Measurements from ENCODE around the gene CABYR. TPM values are rescaled to one million over a fixed set of nuclear protein-coding genes. Genes with fewer than 3 reads are reported as not detected.
"Not testable (repeated sequence)": the region's sequence is repeated elsewhere in the genome, so short reads cannot be mapped to it uniquely, and the experiment has no call there.

Gene CABYR
- total RNA-seq, 2 donors from 2014 or later = 1.8 to 6.1 TPM

DNA sequence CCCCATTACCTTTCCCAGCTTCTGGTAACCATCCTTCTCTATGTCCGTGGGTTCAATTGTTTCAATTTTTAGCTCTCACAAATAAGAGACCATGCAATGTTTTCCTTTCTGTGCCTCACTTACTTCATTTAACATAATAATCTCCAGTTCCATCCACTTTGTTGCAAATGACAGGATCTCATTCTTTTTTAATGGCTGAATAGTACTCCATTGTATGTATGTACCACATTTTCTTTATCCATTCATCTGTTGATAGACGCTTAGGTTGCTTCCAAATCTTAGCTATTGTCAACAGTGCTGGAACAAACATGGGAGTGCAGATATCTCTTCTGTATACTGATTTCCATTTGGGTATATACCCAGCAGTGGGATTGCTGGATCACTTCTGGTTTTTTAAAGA lies 1.8 kb downstream of the CABYR start:
- no peak for TF ChIP-seq CTCF (IDR thresholded peaks at IDR 0.05)
- H3K4me3 ChIP-seq = no peak overlapping the region
- H3K27ac ChIP-seq = no peak overlapping the region
- H3K9me3 ChIP-seq = no peaks in the 10 kb centered on the region
- H3K27me3 ChIP-seq (replicated peaks; ENCODE audit: insufficient read depth) = no peaks in the 10 kb centered on the region
- ATAC-seq (ENCODE audit: insufficient number of reproducible peaks, low FRiP score, low read depth) (no peak), DNase-seq (ENCODE audit: low spot score) (no peak)
- H3K36me3 ChIP-seq = no peaks in the 10 kb centered on the region
- peaks cover 0 to 3% of the 10 kb centered on the region in 2 donors for H3K4me1 ChIP-seq (ENCODE audit: control insufficient read depth in 1 of 2, low read depth in 2 of 2)

GRCh38 chr18:24142376-24142775 lies 3.5 kb downstream of the CABYR start:
- DNase-seq (ENCODE audit: low spot score) (no peak), ATAC-seq (ENCODE audit: insufficient number of reproducible peaks, low FRiP score, low read depth) (no peak)
- Histone ChIP-seq H3K27me3 (replicated peaks; ENCODE audit: insufficient read depth) (no peaks in the 10 kb centered on the region), H3K36me3 (no peaks in the 10 kb centered on the region), H3K9me3 (no peaks in the 10 kb centered on the region), H3K4me3 (no peak overlapping the region), H3K27ac (no peak overlapping the region), H3K4me1 (ENCODE audit: control insufficient read depth in 1 of 2, low read depth in 2 of 2) (peaks cover 0 to 3% of the 10 kb centered on the region in 2 donors)
- TF ChIP-seq CTCF (IDR thresholded peaks at IDR 0.05) = no peak

DNA sequence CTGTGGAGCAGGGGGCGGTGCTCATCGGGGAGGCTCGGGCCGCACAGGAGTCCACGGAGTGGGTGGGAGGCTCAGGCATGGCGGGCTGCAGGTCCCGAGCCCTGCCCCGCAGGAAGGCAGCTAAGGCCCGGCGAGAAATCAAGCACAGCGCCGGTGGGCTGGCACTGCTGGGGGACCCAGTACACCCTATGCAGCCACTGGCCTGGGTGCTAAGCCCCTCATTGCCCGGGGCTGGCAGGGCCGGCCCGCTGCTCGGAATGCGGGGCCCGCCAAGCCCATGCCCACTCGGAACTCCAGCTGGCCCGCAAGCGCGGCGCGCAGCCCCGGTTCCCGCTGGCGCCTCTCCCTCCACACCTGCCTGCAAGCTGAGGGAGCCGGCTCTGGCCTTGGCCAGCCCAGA lies 10.7 kb downstream of the CABYR start:
- ATAC-seq (ENCODE audit: insufficient number of reproducible peaks, low FRiP score, low read depth); H3K36me3 ChIP-seq; H3K9me3 ChIP-seq; H3K4me3 ChIP-seq; DNase-seq (ENCODE audit: low spot score); H3K4me1 ChIP-seq (ENCODE audit: control insufficient read depth in 1 of 2, low read depth in 2 of 2); H3K27me3 ChIP-seq (replicated peaks; ENCODE audit: insufficient read depth); H3K27ac ChIP-seq: not testable (repeated sequence)

- no peak for TF ChIP-seq CTCF (IDR thresholded peaks at IDR 0.05)
- ATAC-seq (ENCODE audit: insufficient number of reproducible peaks, low FRiP score, low read depth) (no peak), DNase-seq (ENCODE audit: low spot score) (no peak)
- H3K27me3 ChIP-seq (replicated peaks; ENCODE audit: insufficient read depth) = no peaks in the 10 kb centered on the region
- H3K27ac ChIP-seq = no peak overlapping the region
- H3K4me3 ChIP-seq = no peak overlapping the region
- H3K4me1 ChIP-seq (ENCODE audit: control insufficient read depth in 1 of 2, low read depth in 2 of 2) = no peaks in the 10 kb centered on the region
- peaks cover 13% of the 10 kb centered on the region for H3K36me3 ChIP-seq
- no peaks in the 10 kb centered on the region for H3K9me3 ChIP-seq
Measured at GRCh38 chr18:24153397-24153796, 14.5 kb downstream of the CABYR start.

DNA sequence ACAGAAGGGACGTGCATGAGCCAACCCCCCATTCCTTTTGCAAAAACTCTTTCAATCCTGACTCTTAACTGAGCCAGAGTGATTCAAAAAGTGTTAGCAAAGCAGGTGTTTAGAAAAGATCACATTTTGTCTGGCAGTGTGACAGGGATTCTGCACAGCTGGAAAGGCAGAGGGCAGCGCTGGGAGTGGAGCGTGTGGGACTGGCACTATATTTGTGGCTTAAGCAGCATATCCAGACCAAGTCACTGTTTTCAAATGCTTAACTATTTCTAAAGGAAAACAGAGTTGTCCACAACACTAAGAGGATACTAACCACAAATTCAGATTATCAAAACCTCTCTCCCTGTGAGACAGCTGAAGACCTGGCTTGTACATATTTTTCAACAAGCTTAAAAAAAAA lies 19.0 kb downstream of the CABYR start:
- ATAC-seq (ENCODE audit: insufficient number of reproducible peaks, low FRiP score, low read depth) = no peak
- Histone ChIP-seq H3K4me3 (no peak overlapping the region), H3K27ac (no peak overlapping the region), H3K27me3 (replicated peaks; ENCODE audit: insufficient read depth) (no peaks in the 10 kb centered on the region), H3K36me3 (peaks cover 18% of the 10 kb centered on the region), H3K9me3 (no peaks in the 10 kb centered on the region), H3K4me1 (ENCODE audit: control insufficient read depth in 1 of 2, low read depth in 2 of 2) (no peaks in the 10 kb centered on the region)
- DNase-seq (ENCODE audit: low spot score) = no peak
- no peak for TF ChIP-seq CTCF (IDR thresholded peaks at IDR 0.05)

DNA sequence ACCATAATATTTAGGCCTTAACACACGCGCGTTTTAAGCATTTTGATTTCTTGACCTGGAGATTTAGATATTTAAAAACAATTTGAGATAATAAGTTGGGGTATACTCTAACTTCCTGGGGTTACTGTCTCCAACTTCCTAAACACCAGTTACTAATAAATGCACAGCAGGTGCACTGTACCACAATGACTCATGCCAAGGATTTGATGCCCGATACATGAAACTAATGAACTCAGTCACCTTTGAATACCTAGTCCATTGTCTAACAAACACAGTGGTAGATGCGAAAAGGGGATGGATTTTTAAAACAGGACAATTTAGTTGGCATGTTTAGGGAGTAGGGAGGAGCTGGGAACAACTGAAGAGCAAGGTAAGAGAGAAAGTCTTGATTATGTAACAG lies 21.2 kb downstream of the CABYR start:
- Histone ChIP-seq H3K36me3 (peaks cover 18% of the 10 kb centered on the region), H3K4me1 (ENCODE audit: control insufficient read depth in 1 of 2, low read depth in 2 of 2) (no peaks in the 10 kb centered on the region), H3K4me3 (no peak overlapping the region), H3K27ac (no peak overlapping the region), H3K27me3 (replicated peaks; ENCODE audit: insufficient read depth) (no peaks in the 10 kb centered on the region), H3K9me3 (no peaks in the 10 kb centered on the region)
- no peak for TF ChIP-seq CTCF (IDR thresholded peaks at IDR 0.05)
- ATAC-seq (ENCODE audit: insufficient number of reproducible peaks, low FRiP score, low read depth) = no peak
- no peak for DNase-seq (ENCODE audit: low spot score)

Measured in thoracic aorta (tissue), 2 donors.